Heart left ventricle (tissue), 16 donors: Measurements from ENCODE around the gene EIF2D. TPM values are rescaled to one million over a fixed set of nuclear protein-coding genes. Genes with fewer than 3 reads are reported as not detected.
"Not testable (repeated sequence)": the region's sequence is repeated elsewhere in the genome, so short reads cannot be mapped to it uniquely, and the experiment has no call there.

ENCODE experiments used
- ATAC-seq, 4 donors: fragments of 200-7000 bp; cut with Tn5 transposase; one replicate each; pipeline ENCODE4 v1.9.1; 2020 to 2022; ENCODE audit warnings: moderate library complexity in 4 of 4, mild to moderate bottlenecking in 3 of 4, moderate number of reproducible peaks in 1 of 4
- DNase-seq, 5 donors: peaks; one replicate each; pipeline ENCODE4 v3.0.0-alpha.2; 2020
- H3K27ac ChIP-seq, 12 donors: fragments of 200-600 bp; sonication (generic) in 4 of 12; one replicate each; pipeline versions ENCODE4 v1.5.0 to v1.8.0; 2016 to 2022; ENCODE audit warnings: mild to moderate bottlenecking in 2 of 12
- H3K27me3 ChIP-seq, 9 donors: fragments of 200-600 bp; sonication (generic) in 2 of 9; one replicate each; pipeline versions ENCODE4 v1.5.1 to v1.8.0; 2016 to 2022; ENCODE audit warnings: mild to moderate bottlenecking in 3 of 9
- H3K36me3 ChIP-seq, 9 donors: fragments of 200-600 bp; sonication (generic) in 2 of 9; one replicate each; pipeline versions ENCODE4 v1.5.0 to v1.8.0; 2018 to 2022; ENCODE audit warnings: mild to moderate bottlenecking in 2 of 9
- H3K4me1 ChIP-seq, 12 donors: fragments of 200-600 bp; sonication (generic) in 4 of 12; one replicate each; pipeline versions ENCODE4 v1.5.0 to v1.8.0; 2016 to 2022; ENCODE audit warnings: mild to moderate bottlenecking in 3 of 12
- H3K4me3 ChIP-seq, 12 donors: fragments of 200-600 bp; sonication (generic) in 4 of 12; one replicate each; pipeline versions ENCODE4 v1.5.0 to v1.8.0; 2017 to 2022; ENCODE audit warnings: mild to moderate bottlenecking in 9 of 12, moderate library complexity in 4 of 12
- H3K9me3 ChIP-seq, 12 donors: fragments of 200-600 bp; sonication (generic) in 4 of 12; one replicate each; pipeline versions ENCODE4 v1.5.0 to v1.8.0; 2016 to 2022; ENCODE audit warnings: mild to moderate bottlenecking in 1 of 12
- POLR2A ChIP-seq, 2 donors: fragments of 450-650 bp; IDR thresholded peaks; one replicate each; pipeline ENCODE4 v1.6.1; 2017; ENCODE audit warnings: antibody characterized with exemption in 2 of 2, mild to moderate bottlenecking in 2 of 2, moderate library complexity in 2 of 2
- WGBS, 4 donors: extraction: QIAGEN DNeasy Blood & Tissue Kit in 2 of 4; methylation state at CpG; one replicate each; pipeline versions ENCODE4 v1.1.5 to v1.1.7; 2013 to 2018; 5-methylcytosine and 5-hydroxymethylcytosine counted together
- intact Hi-C, 10 donors: fragments of 100-400 bp; cut with DNase I; formaldehyde crosslinking; loops; one replicate each; pipeline versions ENCODE4 v1.11.1 to v1.14.2; 2022
- polyA plus RNA-seq, 2 donors: library from polyadenylated mRNA; stranded (reverse); fragments of 200-250 nt; gene quantifications; one replicate each; pipeline ENCODE4 v1.2.3, GENCODE V29; 2013
- total RNA-seq, 9 donors: library from RNA; depleted of rRNA in 2 of 9; stranded (reverse); fragments of >200 nt in 2 of 9; fragmentation: NEBNext Ultra II Directional in 3 of 9; extraction: Animal tissue kit (Norgen Biotek cat#: 25700) in 3 of 9; gene quantifications; one replicate each; pipeline versions ENCODE4 v1.1.0 to v1.2.4, GENCODE V29; 2016 to 2023
- TF ChIP-seq, protein P1 (sequence below), 12 donors: fragments of 200-600 bp; sonication (generic) in 4 of 12; IDR thresholded peaks; one replicate each; pipeline versions ENCODE4 v1.5.0 to v1.8.0; 2018 to 2022; ENCODE audit warnings: antibody characterized with exemption in 12 of 12, mild to moderate bottlenecking in 5 of 12
- donor health status: ischemic (EF 13 %, LVEDD 7.1; RV severe dilation, severe dysfunction).
- donor health status: healthy with polysubstance abuse.
- donor health status: DM: no; HTN: yes; CAD: no.
- donor health status: DM: no; HTN: no; CAD: no.
- donor health status: ischemic (EF 25% LVEDD 6.9; RV normal size, moderate dysfunction).
- donor health status: ischemic (EF 25% LVEDD 5.7; RV mildly dilated, moderate dysfunction).
- donor health status: healthy.
- donor health status: DM: yes; HTN: yes; CAD: no.
- donor health status: ischemic (EF 35%, LVEDD 5.7; RV mildly dilated, moderate dysfunction).
- donor health status: nonischemic (EF 11% LVEDD 7.7; RV severe dilation, severe dysfunction).
- donor health status: DM: yes; HTN: yes; CAD: no.
- donor health status: PGD.
- donor health status: ischemic (EF 29% LVEDD 5.4; RV normal size, mild dysfunction).
- donor health status: nonischemic (EF 23%, LVEDD 6.1; RV moderate dilation, normal function).

The EIF2D gene
- total and polyA plus RNA-seq, 11 donors = 15.6 to 37.5 (median 27.6) TPM

DNA sequence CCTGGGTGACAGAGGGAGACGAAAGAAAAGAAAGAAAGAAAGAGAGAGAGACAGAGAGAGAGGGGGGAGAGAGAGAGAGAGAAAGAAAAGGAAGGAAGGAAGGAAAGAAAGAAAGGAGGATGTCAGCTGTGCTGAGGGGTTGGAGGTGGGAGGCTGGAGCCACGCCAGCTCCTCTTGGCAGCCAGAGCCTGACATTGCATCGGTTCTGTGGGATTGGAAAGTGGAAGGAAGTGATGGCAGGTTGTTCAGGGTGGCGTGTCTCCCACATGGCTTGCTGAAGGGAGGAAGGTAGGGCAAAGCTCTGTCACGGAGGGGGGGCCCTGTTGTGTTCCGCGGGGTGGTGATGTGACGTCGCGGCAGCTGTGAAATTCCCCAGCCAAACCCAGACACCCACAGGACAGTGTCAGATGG, 30.7 kb downstream of the EIF2D start:
- Histone ChIP-seq H3K4me1 (peaks cover 0 to 68% (median 14%) of the 10 kb centered on the region in 12 donors), H3K4me3 (no peak overlapping the region), H3K36me3 (peaks cover 0 to 29% (median 16%) of the 10 kb centered on the region in 9 donors), H3K27me3 (no peaks in the 10 kb centered on the region), H3K27ac (peak overlapping the region in 1 of 12 donors; percentile 95), H3K9me3 (no peaks in the 10 kb centered on the region)
- WGBS, 4 donors = 49 to 61% (median 53%) methylated on average over 10 of the region's 10 CpGs
- intact Hi-C loops = loop anchor here in 2 of 10 donors (5.0 kb wide), 2 partner anchors 34 to 104 kb away; no protein-coding TSS in a partner anchor
- TF ChIP-seq, protein P1, sequence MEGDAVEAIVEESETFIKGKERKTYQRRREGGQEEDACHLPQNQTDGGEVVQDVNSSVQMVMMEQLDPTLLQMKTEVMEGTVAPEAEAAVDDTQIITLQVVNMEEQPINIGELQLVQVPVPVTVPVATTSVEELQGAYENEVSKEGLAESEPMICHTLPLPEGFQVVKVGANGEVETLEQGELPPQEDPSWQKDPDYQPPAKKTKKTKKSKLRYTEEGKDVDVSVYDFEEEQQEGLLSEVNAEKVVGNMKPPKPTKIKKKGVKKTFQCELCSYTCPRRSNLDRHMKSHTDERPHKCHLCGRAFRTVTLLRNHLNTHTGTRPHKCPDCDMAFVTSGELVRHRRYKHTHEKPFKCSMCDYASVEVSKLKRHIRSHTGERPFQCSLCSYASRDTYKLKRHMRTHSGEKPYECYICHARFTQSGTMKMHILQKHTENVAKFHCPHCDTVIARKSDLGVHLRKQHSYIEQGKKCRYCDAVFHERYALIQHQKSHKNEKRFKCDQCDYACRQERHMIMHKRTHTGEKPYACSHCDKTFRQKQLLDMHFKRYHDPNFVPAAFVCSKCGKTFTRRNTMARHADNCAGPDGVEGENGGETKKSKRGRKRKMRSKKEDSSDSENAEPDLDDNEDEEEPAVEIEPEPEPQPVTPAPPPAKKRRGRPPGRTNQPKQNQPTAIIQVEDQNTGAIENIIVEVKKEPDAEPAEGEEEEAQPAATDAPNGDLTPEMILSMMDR (IDR thresholded peaks at IDR 0.05) = no peak
- TF ChIP-seq POLR2A (IDR thresholded peaks at IDR 0.05) = no peak
- ATAC-seq (peak in 1 of 4 donors; percentile 32), DNase-seq (peak in 2 of 5 donors; percentile 38 to 71)

DNA sequence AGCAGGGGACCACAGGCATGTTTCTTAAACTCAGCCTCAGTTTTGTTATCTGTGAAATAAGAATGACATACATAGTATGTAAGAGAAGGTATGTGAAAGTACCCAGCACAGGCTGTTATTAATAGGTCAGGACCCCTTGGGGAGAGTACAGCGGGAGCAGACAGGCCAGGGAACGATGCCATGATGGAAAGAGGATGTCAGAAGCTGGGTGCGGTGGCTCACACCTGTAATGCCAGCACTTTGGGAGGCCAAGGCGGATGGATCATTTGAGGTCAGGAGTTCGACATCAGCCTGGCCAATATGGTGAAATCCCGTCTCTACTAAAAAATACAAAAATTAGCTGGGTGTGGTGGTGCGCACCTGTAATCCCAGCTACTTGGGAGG, 31.2 kb downstream of the EIF2D start:
- not testable (repeated sequence) for DNase-seq, ATAC-seq, H3K27me3 ChIP-seq, H3K9me3 ChIP-seq
- WGBS, 4 donors = 88 to 95% (median 93%) methylated on average over 7 of the region's 7 CpGs
- peak overlapping the region in 1 of 12 donors; percentile 30 for H3K4me3 ChIP-seq
- peaks cover 0 to 73% (median 16%) of the 10 kb centered on the region in 12 donors for H3K4me1 ChIP-seq
- intact Hi-C loops = loop anchor here in 2 of 10 donors (5.0 kb wide), 2 partner anchors 34 to 104 kb away; no protein-coding TSS in a partner anchor
- H3K27ac ChIP-seq = peak overlapping the region in 3 of 12 donors; percentile 67 to 95 (median 70)
- H3K36me3 ChIP-seq = peaks cover 0 to 24% (median 11%) of the 10 kb centered on the region in 9 donors

DNA sequence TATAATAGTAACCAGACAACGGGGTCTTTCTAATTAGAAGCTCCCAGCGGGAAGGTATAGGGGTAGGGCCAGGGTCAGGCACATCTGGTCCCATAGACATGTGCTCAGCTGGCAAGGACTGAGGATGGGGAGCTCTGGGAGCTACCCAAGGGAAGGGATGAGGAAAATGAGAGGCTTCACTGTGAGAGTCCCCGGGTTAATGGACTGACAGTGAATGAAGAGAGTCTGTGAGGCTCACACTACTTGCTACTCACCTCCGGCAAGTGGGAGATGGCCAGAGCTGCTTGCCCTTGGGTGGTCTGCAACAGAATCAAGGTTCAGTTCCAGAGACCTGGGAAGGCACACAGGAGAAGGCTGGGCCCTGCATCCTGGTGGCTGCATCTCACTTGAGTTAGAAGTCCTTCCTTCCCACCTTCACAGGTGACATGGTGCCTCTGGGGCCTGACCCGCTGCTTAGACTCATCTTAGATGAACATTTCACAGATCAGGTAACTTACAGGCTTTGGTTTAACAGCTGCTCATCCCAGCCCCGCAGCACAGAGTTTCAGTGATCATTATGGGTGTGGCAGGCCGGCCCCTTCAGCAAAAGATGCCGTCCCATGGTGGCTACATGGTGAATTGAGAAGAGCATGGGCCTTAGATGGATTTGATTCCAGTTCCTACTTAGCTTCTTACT, 31.7 kb downstream of the EIF2D start:
- Histone ChIP-seq H3K4me3 (peak overlapping the region in 1 of 12 donors; percentile 30), H3K4me1 (peaks cover 0 to 78% (median 22%) of the 10 kb centered on the region in 12 donors), H3K36me3 (peaks cover 0 to 19% (median 8%) of the 10 kb centered on the region in 9 donors), H3K27me3 (no peaks in the 10 kb centered on the region), H3K27ac (peak overlapping the region in 8 of 12 donors; percentile 38 to 95 (median 66)), H3K9me3 (no peaks in the 10 kb centered on the region)
- intact Hi-C loops = loop anchor here in 2 of 10 donors (5.0 kb wide), 2 partner anchors 33 to 103 kb away; no protein-coding TSS in a partner anchor
- no peak for ATAC-seq
- DNase-seq = no peak
- TF ChIP-seq, protein P1 (IDR thresholded peaks at IDR 0.05) = no peak
- no peak for TF ChIP-seq POLR2A (IDR thresholded peaks at IDR 0.05)
- WGBS, 4 donors = 94 to 98% (median 96%) methylated on average over 8 of the region's 8 CpGs

DNA sequence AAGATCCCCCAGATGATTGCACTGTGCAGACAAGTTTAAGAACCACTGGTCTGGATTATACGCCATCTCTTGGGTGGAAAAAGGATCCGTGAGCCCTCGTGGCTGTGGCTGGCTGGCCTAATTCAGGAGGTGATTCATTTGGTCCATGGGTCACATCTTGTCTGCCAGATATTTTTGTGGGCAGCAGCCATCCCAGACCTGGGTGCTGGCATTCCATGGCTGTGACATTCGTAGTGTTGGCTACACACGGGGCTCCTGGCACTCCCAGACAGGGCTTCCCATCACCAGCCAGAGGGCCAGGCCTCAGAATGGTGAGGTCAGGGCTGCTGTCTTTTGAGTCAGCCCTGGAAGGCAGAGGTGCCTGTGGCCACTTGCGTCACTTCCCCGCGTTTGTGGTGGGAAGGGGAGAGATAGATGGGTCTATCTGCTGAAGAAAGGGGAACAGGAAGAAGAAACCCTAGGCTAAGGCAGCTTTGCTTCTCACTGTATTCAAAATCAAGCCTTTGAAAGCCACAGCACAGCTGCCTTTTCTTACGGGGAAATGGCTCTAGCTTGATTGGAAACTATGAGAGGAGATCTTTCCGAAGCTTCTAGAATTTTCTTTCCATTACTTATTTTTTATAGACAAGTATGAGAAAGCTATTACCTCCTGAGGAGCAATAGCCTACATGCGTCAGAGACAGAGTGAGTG, 32.4 kb downstream of the EIF2D start:
- WGBS, 4 donors = 72 to 80% (median 76%) methylated on average over 9 to 11 of the region's 11 CpGs
- no peaks in the 10 kb centered on the region for H3K9me3 ChIP-seq
- peak overlapping the region in 1 of 12 donors; percentile 30 for H3K4me3 ChIP-seq
- intact Hi-C loops = loop anchor here in 2 of 10 donors (5.0 kb wide), 2 partner anchors 33 to 103 kb away; no protein-coding TSS in a partner anchor
- peak; percentile 76 to 87 (median 86) for DNase-seq
- peak overlapping the region in 9 of 12 donors; percentile 31 to 95 (median 64) for H3K27ac ChIP-seq
- H3K4me1 ChIP-seq = peaks cover 0 to 85% (median 28%) of the 10 kb centered on the region in 12 donors
- H3K36me3 ChIP-seq = peaks cover 0 to 12% (median 6%) of the 10 kb centered on the region in 9 donors
- no peaks in the 10 kb centered on the region for H3K27me3 ChIP-seq
- no peak for TF ChIP-seq POLR2A (IDR thresholded peaks at IDR 0.05)
- TF ChIP-seq, protein P1 (IDR thresholded peaks at IDR 0.05) = no peak
- peak; percentile 66 to 86 (median 86) for ATAC-seq
